IPS DF 4.7 (cell line): ENCODE data around the gene TCERG1.

Source experiments
- DNase-seq: peaks from one replicate; pipeline ENCODE4 v3.0.0-alpha.2; 2013; ENCODE audit warnings: low spot score; ENCODE audit errors: extremely low read depth

Gene TCERG1

GRCh38 chr5:146457431-146457830 is 10.3 kb downstream of the TCERG1 start:
- DNase-seq, result no peak

- DNase-seq, result no peak
Observed at GRCh38 chr5:146458894-146459293, 11.8 kb downstream of the TCERG1 start.

GRCh38 chr5:146461319-146461718 is 14.2 kb downstream of the TCERG1 start:
- no peak for DNase-seq

- DNase-seq, result no peak
Observed at GRCh38 chr5:146463446-146463845, 16.3 kb downstream of the TCERG1 start.

GRCh38 chr5:146466521-146467349 is 19.6 kb downstream of the TCERG1 start:
- DNase-seq, result no peak

- no peak for DNase-seq
Observed at GRCh38 chr5:146467760-146468159, 20.6 kb downstream of the TCERG1 start.

- no peak for DNase-seq
Observed at GRCh38 chr5:146474065-146474464, 26.9 kb downstream of the TCERG1 start.

GRCh38 chr5:146475190-146475780 is 28.2 kb downstream of the TCERG1 start:
- DNase-seq, result no peak

GRCh38 chr5:146475906-146476305 is 28.8 kb downstream of the TCERG1 start:
- DNase-seq, result no peak

GRCh38 chr5:146482775-146483174 is 35.6 kb downstream of the TCERG1 start:
- no peak for DNase-seq

GRCh38 chr5:146484714-146485391 is 37.7 kb downstream of the TCERG1 start:
- DNase-seq, result no peak

- DNase-seq, result no peak
Observed at GRCh38 chr5:146490089-146490843, 43.1 kb downstream of the TCERG1 start.

- DNase-seq, result no peak
Observed at GRCh38 chr5:146494656-146495055, 47.5 kb downstream of the TCERG1 start.

- DNase-seq, result no peak
Observed at GRCh38 chr5:146499680-146500079, 52.5 kb downstream of the TCERG1 start.

- DNase-seq, result no peak
Observed at GRCh38 chr5:146507428-146507827, 60.3 kb downstream of the TCERG1 start.

- no peak for DNase-seq
Observed at GRCh38 chr5:146510559-146511125, 63.5 kb downstream of the TCERG1 start.

- DNase-seq, result no peak
Observed at GRCh38 chr5:146513462-146513861, 66.3 kb downstream of the TCERG1 start.

- DNase-seq, result no peak
Observed at GRCh38 chr5:146514575-146514974, 67.4 kb downstream of the TCERG1 start.

- no peak for DNase-seq
Observed at GRCh38 chr5:146515473-146516150, 68.5 kb downstream of the TCERG1 start.

- DNase-seq, result no peak
Observed at GRCh38 chr5:146516151-146516475, 69.0 kb downstream of the TCERG1 start, which contains the start of gene GPR151. Gene GPR151 (minus strand): TSS chr5:146516190. CDS start chr5:146516113, 77 bp downstream.

- no peak for DNase-seq
Observed at GRCh38 chr5:146519554-146519953, 72.4 kb downstream of the TCERG1 start.
